ENCODE measurements around the gene GMFB. TPM values are rescaled to one million over a fixed set of nuclear protein-coding genes. Genes with fewer than 3 reads are reported as not detected.

Gene GMFB
- total RNA-seq, 1 experiment from 2014 or later = 79.2 TPM

DNA sequence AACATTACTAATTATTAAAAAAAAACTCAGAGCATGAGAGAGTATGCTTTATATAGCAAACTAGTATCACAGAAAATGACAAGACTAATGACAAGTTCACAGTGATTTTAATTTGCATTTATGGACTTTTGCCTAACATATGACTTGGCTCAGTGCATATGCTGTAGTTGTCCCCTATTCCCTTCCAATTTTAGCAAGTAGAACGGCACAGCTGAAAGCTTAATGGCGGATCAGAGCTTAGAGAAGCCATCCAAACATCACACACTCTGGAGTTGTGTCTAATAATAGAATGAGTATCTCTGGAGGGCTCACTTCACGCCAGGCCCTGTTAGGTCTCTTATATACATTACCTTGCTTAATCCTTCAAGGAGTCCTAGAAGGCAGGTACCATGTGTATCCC is 60.9 kb downstream of the GMFB start:
- no peak overlapping the region for H2BK120ac ChIP-seq (ENCODE audit: low read depth, low read length, poor library complexity, severe bottlenecking)
- no peak overlapping the region for H3K18ac ChIP-seq (ENCODE audit: insufficient read length, low read depth, low read length)
- no peak overlapping the region for H2AK5ac ChIP-seq (ENCODE audit: insufficient read length, low read length)
- H3K14ac ChIP-seq (ENCODE audit: insufficient read depth, low read length) = no peak overlapping the region
- no peak overlapping the region for H2BK15ac ChIP-seq (ENCODE audit: low read depth, low read length)
- no peaks in the 10 kb centered on the region for H3K27me3 ChIP-seq (ENCODE audit: insufficient read depth, low read length)
- no peak overlapping the region for H3K23ac ChIP-seq (ENCODE audit: insufficient read length, low read depth, low read length)
- H4K5ac ChIP-seq (ENCODE audit: insufficient read length, low read depth, low read length) = no peak overlapping the region
- Mint-ChIP-seq H3K27ac (peak overlapping the region in 1 of 3 experiments; percentile 17; a peak in 1 of 7 replicates), H3K4me3 (no peak overlapping the region), H3K4me1 (peaks cover 7 to 8% of the 10 kb centered on the region in 2 experiments), H3K27me3 (ENCODE audit: low read depth) (no peaks in the 10 kb centered on the region), H3K9me3 (no peaks in the 10 kb centered on the region), H3K36me3 (ENCODE audit: insufficient read depth in 1 of 3, low read depth in 3 of 3) (peaks cover 24 to 57% (median 55%) of the 10 kb centered on the region in 3 experiments; a peak in 6 of 7 replicates)
- no peak overlapping the region for H3K4ac ChIP-seq (ENCODE audit: low read depth, low read length)
- H3K23me2 ChIP-seq (ENCODE audit: insufficient read length, low read depth, low read length, poor library complexity, severe bottlenecking) = no peaks in the 10 kb centered on the region
- H4K91ac ChIP-seq (ENCODE audit: insufficient read length, low read depth, low read length) = no peak overlapping the region
- H3K4me1 ChIP-seq (ENCODE audit: insufficient read depth, low read length) = no peaks in the 10 kb centered on the region
- H3K27ac ChIP-seq (ENCODE audit: insufficient read length, low read depth, low read length) = no peak overlapping the region
- H3K56ac ChIP-seq (ENCODE audit: insufficient read length, low read depth, low read length) = no peak overlapping the region
- peaks cover 4% of the 10 kb centered on the region; the same call in 1 of the 2 replicates for H3K79me2 ChIP-seq (ENCODE audit: insufficient read depth, low read length)
- no peak overlapping the region for H3T11ph ChIP-seq (ENCODE audit: low read length)
- H4K8ac ChIP-seq (replicated peaks; ENCODE audit: insufficient read length, low read depth, low read length) = no peak overlapping the region
- no peaks in the 10 kb centered on the region for H3K9me3 ChIP-seq (ENCODE audit: control insufficient read depth, low read depth, low read length)
- no peaks in the 10 kb centered on the region for H4K20me1 ChIP-seq (ENCODE audit: control insufficient read depth, insufficient read depth, insufficient read length)
- H3K4me2 ChIP-seq (ENCODE audit: insufficient read depth, insufficient read length, low read length) = no peak overlapping the region
- WGBS (ENCODE audit: extremely low coverage, insufficient read length, low lambda C conversion rate) = no CpG with 5 or more reads among the region's 3 CpGs
- no peak overlapping the region for H2BK12ac ChIP-seq (ENCODE audit: insufficient read length, low read depth, low read length)
- H2AFZ ChIP-seq (ENCODE audit: low read length) = no peak overlapping the region
- no peak overlapping the region for H3K9ac ChIP-seq (ENCODE audit: extremely low read depth, insufficient read length, low read length)
- no peak overlapping the region for H2BK20ac ChIP-seq (ENCODE audit: low read depth, low read length, poor library complexity, severe bottlenecking)
- H3K79me1 ChIP-seq (ENCODE audit: insufficient read depth, low read depth, low read length, poor library complexity, severe bottlenecking) = no peaks in the 10 kb centered on the region
- TF ChIP-seq, protein P1, sequence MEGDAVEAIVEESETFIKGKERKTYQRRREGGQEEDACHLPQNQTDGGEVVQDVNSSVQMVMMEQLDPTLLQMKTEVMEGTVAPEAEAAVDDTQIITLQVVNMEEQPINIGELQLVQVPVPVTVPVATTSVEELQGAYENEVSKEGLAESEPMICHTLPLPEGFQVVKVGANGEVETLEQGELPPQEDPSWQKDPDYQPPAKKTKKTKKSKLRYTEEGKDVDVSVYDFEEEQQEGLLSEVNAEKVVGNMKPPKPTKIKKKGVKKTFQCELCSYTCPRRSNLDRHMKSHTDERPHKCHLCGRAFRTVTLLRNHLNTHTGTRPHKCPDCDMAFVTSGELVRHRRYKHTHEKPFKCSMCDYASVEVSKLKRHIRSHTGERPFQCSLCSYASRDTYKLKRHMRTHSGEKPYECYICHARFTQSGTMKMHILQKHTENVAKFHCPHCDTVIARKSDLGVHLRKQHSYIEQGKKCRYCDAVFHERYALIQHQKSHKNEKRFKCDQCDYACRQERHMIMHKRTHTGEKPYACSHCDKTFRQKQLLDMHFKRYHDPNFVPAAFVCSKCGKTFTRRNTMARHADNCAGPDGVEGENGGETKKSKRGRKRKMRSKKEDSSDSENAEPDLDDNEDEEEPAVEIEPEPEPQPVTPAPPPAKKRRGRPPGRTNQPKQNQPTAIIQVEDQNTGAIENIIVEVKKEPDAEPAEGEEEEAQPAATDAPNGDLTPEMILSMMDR (conservative IDR thresholded peaks at IDR 0.05) = no peak
- H2BK5ac ChIP-seq (ENCODE audit: insufficient read length, low read length) = no peak overlapping the region
- DNase-seq = no peak
